H9 (cell line): ENCODE results near the gene IL20. TPM values are rescaled to one million over a fixed set of nuclear protein-coding genes. Genes with fewer than 3 reads are reported as not detected.

Experiments
- DNase-seq: peaks from one replicate; pipeline ENCODE4 v3.0.0-alpha.2; 2017
- H2AFZ ChIP-seq: one replicate; pipeline ENCODE4 v1.6.1; 2013; ENCODE audit warnings: mild to moderate bottlenecking, low read length, control low read depth, moderate library complexity
- H2AK5ac ChIP-seq: 2 replicates; pipeline ENCODE4 v1.6.1; 2013; ENCODE audit warnings: low read length, control low read depth, mixed read lengths; ENCODE audit not compliant: insufficient read length
- H2BK120ac ChIP-seq: one replicate; pipeline ENCODE4 v1.6.1; 2013; ENCODE audit warnings: low read depth, mild to moderate bottlenecking, low read length, control low read depth, inconsistent platforms; ENCODE audit not compliant: poor library complexity, severe bottlenecking
- H2BK12ac ChIP-seq: 2 replicates; pipeline ENCODE4 v1.6.1; 2013; ENCODE audit warnings: low read length, control low read depth, mixed read lengths, low read depth; ENCODE audit not compliant: insufficient read length
- H2BK15ac ChIP-seq: 2 replicates; pipeline ENCODE4 v1.6.1; 2013; ENCODE audit warnings: low read depth, low read length, control low read depth
- H2BK20ac ChIP-seq: one replicate; pipeline ENCODE4 v1.6.1; 2013; ENCODE audit warnings: low read depth, mild to moderate bottlenecking, low read length, control low read depth, inconsistent platforms; ENCODE audit not compliant: poor library complexity, severe bottlenecking
- H2BK5ac ChIP-seq: 2 replicates; pipeline ENCODE4 v1.6.1; 2013; ENCODE audit warnings: low read length, control low read depth, mixed read lengths; ENCODE audit not compliant: insufficient read length
- H3K14ac ChIP-seq: 2 replicates; pipeline ENCODE4 v1.6.1; 2013; ENCODE audit warnings: low read length, control low read depth; ENCODE audit not compliant: insufficient read depth
- H3K18ac ChIP-seq: 2 replicates; pipeline ENCODE4 v1.6.1; 2013; ENCODE audit warnings: low read depth, mild to moderate bottlenecking, mixed read lengths, low read length, control low read depth; ENCODE audit not compliant: insufficient read length
- H3K23ac ChIP-seq: 2 replicates; pipeline ENCODE4 v1.6.1; 2013; ENCODE audit warnings: low read length, control low read depth, mixed read lengths, low read depth; ENCODE audit not compliant: insufficient read length
- H3K23me2 ChIP-seq: 2 replicates; pipeline ENCODE4 v1.6.1; 2013; ENCODE audit warnings: low read depth, mild to moderate bottlenecking, mixed read lengths, low read length, control low read depth; ENCODE audit not compliant: insufficient read length, poor library complexity, severe bottlenecking
- H3K27ac ChIP-seq: 2 replicates; pipeline ENCODE4 v1.5.1; 2013; ENCODE audit warnings: low read length, control low read depth, mixed read lengths, low read depth; ENCODE audit not compliant: insufficient read length
- H3K27me3 ChIP-seq: 2 replicates; pipeline ENCODE4 v1.6.1; 2013; ENCODE audit warnings: low read length, control low read depth, inconsistent platforms; ENCODE audit not compliant: insufficient read depth
- H3K4ac ChIP-seq: 2 replicates; pipeline ENCODE4 v1.6.1; 2013; ENCODE audit warnings: low read depth, mild to moderate bottlenecking, control low read depth, inconsistent platforms, low read length, moderate library complexity
- H3K4me1 ChIP-seq: 2 replicates; pipeline ENCODE4 v1.6.1; 2013; ENCODE audit warnings: low read length, control low read depth, inconsistent platforms; ENCODE audit not compliant: insufficient read depth
- H3K4me2 ChIP-seq: 2 replicates; pipeline ENCODE4 v1.6.1; 2013; ENCODE audit warnings: low read length, control low read depth, mixed read lengths; ENCODE audit not compliant: insufficient read length, insufficient read depth
- H3K56ac ChIP-seq: 2 replicates; pipeline ENCODE4 v1.6.1; 2013; ENCODE audit warnings: low read depth, mild to moderate bottlenecking, mixed read lengths, low read length, control low read depth; ENCODE audit not compliant: insufficient read length
- H3K79me1 ChIP-seq: 2 replicates; pipeline ENCODE4 v1.6.1; 2013; ENCODE audit warnings: low read depth, mild to moderate bottlenecking, moderate library complexity, low read length, control low read depth, inconsistent platforms; ENCODE audit not compliant: insufficient read depth, poor library complexity, severe bottlenecking
- H3K79me2 ChIP-seq: 2 replicates; pipeline ENCODE4 v1.6.1; 2013; ENCODE audit warnings: low read length, control low read depth, inconsistent platforms; ENCODE audit not compliant: insufficient read depth
- H3K9ac ChIP-seq: 2 replicates; pipeline ENCODE4 v1.6.1; 2013; ENCODE audit warnings: low read length, control low read depth, mixed read lengths; ENCODE audit not compliant: insufficient read length; ENCODE audit errors: extremely low read depth
- H3K9me3 ChIP-seq: one replicate; pipeline ENCODE4 v1.6.1; 2013; ENCODE audit warnings: low read depth, low read length, inconsistent platforms; ENCODE audit not compliant: control insufficient read depth
- H3T11ph ChIP-seq: one replicate; pipeline ENCODE4 v1.6.1; 2013; ENCODE audit warnings: mild to moderate bottlenecking, low read length, control low read depth, inconsistent platforms
- H4K20me1 ChIP-seq: one replicate; pipeline ENCODE4 v1.6.1; 2013; ENCODE audit not compliant: control insufficient read depth, insufficient read length, insufficient read depth
- H4K5ac ChIP-seq: 2 replicates; pipeline ENCODE4 v1.6.1; 2013; ENCODE audit warnings: low read depth, mild to moderate bottlenecking, mixed read lengths, low read length, control low read depth; ENCODE audit not compliant: insufficient read length
- H4K8ac ChIP-seq: replicated peaks from 2 replicates; pipeline ENCODE4 v1.6.1; 2013; ENCODE audit warnings: low read length, control low read depth, mixed read lengths, low read depth; ENCODE audit not compliant: insufficient read length
- H4K91ac ChIP-seq: 2 replicates; pipeline ENCODE4 v1.6.1; 2013; ENCODE audit warnings: low read depth, mild to moderate bottlenecking, moderate library complexity, mixed read lengths, low read length, control low read depth; ENCODE audit not compliant: insufficient read length
- H3K27ac Mint-ChIP-seq, 3 experiments: 2 replicates in 2 of 3; 3 replicates in 1 of 3; pipeline ENCODE4 v1.8.0; 2020 to 2021; ENCODE audit warnings: mixed read lengths in 3 of 3, mild to moderate bottlenecking in 1 of 3, moderate library complexity in 1 of 3
- H3K27me3 Mint-ChIP-seq: 2 replicates; pipeline ENCODE4 v1.8.0; 2021; ENCODE audit warnings: low read depth, mild to moderate bottlenecking, moderate library complexity, mixed read lengths
- H3K36me3 Mint-ChIP-seq, 3 experiments: 2 replicates in 2 of 3; 3 replicates in 1 of 3; pipeline ENCODE4 v1.8.0; 2020 to 2021; ENCODE audit warnings: low read depth in 3 of 3, mixed read lengths in 3 of 3; ENCODE audit not compliant: insufficient read depth in 1 of 3
- H3K4me1 Mint-ChIP-seq, 2 experiments: 2 replicates each; pipeline ENCODE4 v1.8.0; 2020; ENCODE audit warnings: mixed read lengths in 2 of 2
- H3K4me3 Mint-ChIP-seq, 2 experiments: 2 replicates in 1 of 2; 3 replicates in 1 of 2; pipeline ENCODE4 v1.8.0; 2020 to 2021; ENCODE audit warnings: mild to moderate bottlenecking in 2 of 2, mixed read lengths in 2 of 2, moderate library complexity in 1 of 2
- H3K9me3 Mint-ChIP-seq, 2 experiments: 2 replicates in 1 of 2; 3 replicates in 1 of 2; pipeline ENCODE4 v1.8.0; 2020; ENCODE audit warnings: mild to moderate bottlenecking in 2 of 2, mixed read lengths in 2 of 2, moderate library complexity in 1 of 2
- WGBS: extraction: QIAGEN DNeasy Blood & Tissue Kit; methylation state at CpG from one replicate; pipeline ENCODE4 v1.1.7; 2013; ENCODE audit warnings: missing lambda C conversion rate, low lambda C conversion rate, mixed read lengths; ENCODE audit not compliant: insufficient read length; ENCODE audit errors: extremely low coverage; 5-methylcytosine and 5-hydroxymethylcytosine counted together
- total RNA-seq: library from RNA; stranded (reverse); gene quantifications from 2 replicates; pipeline ENCODE4 v1.2.1, GENCODE V29; 2021
- TF ChIP-seq, protein P1 (sequence below): fragments of 200-600 bp; sonication (generic); conservative IDR thresholded peaks from 3 replicates; pipeline ENCODE4 v1.8.0; 2021; ENCODE audit warnings: antibody characterized with exemption, mild to moderate bottlenecking

IL20 gene
- total RNA-seq, 1 experiment from 2014 or later = not detected

DNA sequence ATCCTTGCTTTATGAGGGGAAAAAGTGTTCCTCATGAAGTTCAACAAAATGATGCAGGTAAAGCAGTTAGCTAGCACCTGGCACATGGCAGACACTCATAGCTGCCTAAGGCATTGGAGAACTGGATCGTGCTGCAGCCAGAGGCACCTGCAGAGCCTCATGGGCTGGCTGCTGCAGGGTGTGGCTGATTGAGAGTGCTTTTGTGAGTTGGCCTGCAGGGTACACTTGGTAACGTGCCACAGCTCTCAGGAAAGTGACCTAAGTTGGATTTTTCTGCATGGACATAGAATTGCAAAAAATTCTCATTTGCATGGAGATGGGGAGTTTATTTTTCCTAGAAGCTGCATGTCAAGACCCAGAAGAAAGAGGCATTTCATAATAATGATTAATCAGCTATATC lies 31.6 kb upstream of the IL20 start:
- H4K91ac ChIP-seq = no peak overlapping the region
- no peak overlapping the region for H4K8ac ChIP-seq
- H3K4me1 Mint-ChIP-seq = no peaks in the 10 kb centered on the region
- H3K23ac ChIP-seq = no peak overlapping the region
- H3T11ph ChIP-seq = no peak overlapping the region
- no peak overlapping the region for H2AK5ac ChIP-seq
- H3K27ac Mint-ChIP-seq = no peak overlapping the region
- no peak overlapping the region for H3K56ac ChIP-seq
- H3K18ac ChIP-seq = no peak overlapping the region
- H3K79me2 ChIP-seq = no peaks in the 10 kb centered on the region
- H3K9ac ChIP-seq = no peak overlapping the region
- no peaks in the 10 kb centered on the region for H3K9me3 Mint-ChIP-seq
- no peak overlapping the region for H3K4me2 ChIP-seq
- H3K4me1 ChIP-seq = no peaks in the 10 kb centered on the region
- H2AFZ ChIP-seq = no peak overlapping the region
- no peak overlapping the region for H2BK12ac ChIP-seq
- H3K14ac ChIP-seq = no peak overlapping the region
- H4K20me1 ChIP-seq = no peaks in the 10 kb centered on the region
- peaks cover 4% of the 10 kb centered on the region for H3K27me3 Mint-ChIP-seq
- H2BK20ac ChIP-seq = no peak overlapping the region
- no peak overlapping the region for H3K4me3 Mint-ChIP-seq
- H3K27me3 ChIP-seq = no peaks in the 10 kb centered on the region
- H3K4ac ChIP-seq = no peak overlapping the region
- no peak overlapping the region for H3K27ac ChIP-seq
- no peaks in the 10 kb centered on the region for H3K23me2 ChIP-seq
- H3K9me3 ChIP-seq = no peaks in the 10 kb centered on the region
- no peak overlapping the region for H2BK5ac ChIP-seq
- no peaks in the 10 kb centered on the region for H3K36me3 Mint-ChIP-seq
- no peak overlapping the region for H2BK120ac ChIP-seq
- TF ChIP-seq, protein P1, sequence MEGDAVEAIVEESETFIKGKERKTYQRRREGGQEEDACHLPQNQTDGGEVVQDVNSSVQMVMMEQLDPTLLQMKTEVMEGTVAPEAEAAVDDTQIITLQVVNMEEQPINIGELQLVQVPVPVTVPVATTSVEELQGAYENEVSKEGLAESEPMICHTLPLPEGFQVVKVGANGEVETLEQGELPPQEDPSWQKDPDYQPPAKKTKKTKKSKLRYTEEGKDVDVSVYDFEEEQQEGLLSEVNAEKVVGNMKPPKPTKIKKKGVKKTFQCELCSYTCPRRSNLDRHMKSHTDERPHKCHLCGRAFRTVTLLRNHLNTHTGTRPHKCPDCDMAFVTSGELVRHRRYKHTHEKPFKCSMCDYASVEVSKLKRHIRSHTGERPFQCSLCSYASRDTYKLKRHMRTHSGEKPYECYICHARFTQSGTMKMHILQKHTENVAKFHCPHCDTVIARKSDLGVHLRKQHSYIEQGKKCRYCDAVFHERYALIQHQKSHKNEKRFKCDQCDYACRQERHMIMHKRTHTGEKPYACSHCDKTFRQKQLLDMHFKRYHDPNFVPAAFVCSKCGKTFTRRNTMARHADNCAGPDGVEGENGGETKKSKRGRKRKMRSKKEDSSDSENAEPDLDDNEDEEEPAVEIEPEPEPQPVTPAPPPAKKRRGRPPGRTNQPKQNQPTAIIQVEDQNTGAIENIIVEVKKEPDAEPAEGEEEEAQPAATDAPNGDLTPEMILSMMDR = no peak
- DNase-seq = no peak
- no peak overlapping the region for H4K5ac ChIP-seq
- H2BK15ac ChIP-seq = no peak overlapping the region
- no peaks in the 10 kb centered on the region for H3K79me1 ChIP-seq
- no CpG with 5 or more reads among the region's 2 CpGs for WGBS
